IPS-NIHi7 (cell line): ENCODE data around the gene COPS9.
A peak's percentile ranks its signal among the peaks of the same experiment; 100 is the strongest.

Experiments used
- DNase-seq: peaks from one replicate; pipeline ENCODE4 v3.0.0; 2012; ENCODE audit warnings: mixed read lengths; ENCODE audit errors: extremely low spot score

Gene COPS9

GRCh38 chr2:240136013-240136670, at the start of gene COPS9:
TSS of gene COPS9 (minus strand) at chr2:240136305. CDS start at chr2:240136284, 21 bp downstream.
- peak; percentile 94 for DNase-seq

- DNase-seq: no peak
These were observed 48.6 kb upstream of the COPS9 start for GRCh38 chr2:240184656-240185055.

GRCh38 chr2:240183875-240184590, 47.9 kb upstream of the COPS9 start:
- DNase-seq: no peak

- DNase-seq: no peak
These were observed 47.1 kb upstream of the COPS9 start for GRCh38 chr2:240183006-240183874.

DNA sequence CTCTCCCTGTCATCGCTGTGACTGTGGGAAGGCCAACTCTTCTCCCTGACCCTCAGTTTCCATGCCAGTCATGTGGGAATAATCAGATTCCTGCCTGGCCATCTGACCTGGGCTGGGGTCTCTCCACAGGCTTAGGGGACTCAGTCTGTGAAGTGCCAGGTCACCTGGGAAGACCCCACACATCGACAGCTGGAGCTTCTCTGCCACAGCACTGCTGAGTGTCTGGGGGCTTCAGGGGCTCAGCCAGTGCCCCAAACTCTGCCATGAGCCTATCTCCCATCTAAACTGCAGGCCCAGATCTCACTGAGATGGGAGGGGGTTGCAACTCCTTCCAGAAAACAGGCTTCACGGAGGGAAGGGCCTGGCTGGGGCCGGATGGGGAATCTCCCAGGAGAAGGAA, 46.4 kb upstream of the COPS9 start:
- no peak for DNase-seq

DNA sequence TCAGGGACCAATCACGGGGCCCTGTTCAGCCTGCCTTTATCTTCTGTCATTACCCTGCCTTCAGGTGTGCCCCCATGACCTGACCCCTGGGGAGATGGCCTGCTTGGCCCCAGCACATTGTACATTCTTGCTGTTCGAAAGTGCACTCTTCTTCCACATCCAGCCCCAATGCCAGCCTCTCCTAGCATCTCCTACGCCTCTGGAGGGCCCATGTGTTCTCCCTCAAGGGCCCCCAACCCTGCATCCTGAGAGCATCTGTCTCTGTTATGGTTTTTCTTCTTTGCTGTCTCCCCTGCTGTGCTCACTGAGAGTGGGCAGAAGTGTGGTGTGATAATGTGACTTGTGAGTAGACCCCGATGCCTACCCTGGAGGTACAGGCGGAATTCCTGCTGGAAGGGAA, 45.9 kb upstream of the COPS9 start:
- DNase-seq: no peak

GRCh38 chr2:240179941-240180666, 44.0 kb upstream of the COPS9 start:
- DNase-seq: no peak

DNA sequence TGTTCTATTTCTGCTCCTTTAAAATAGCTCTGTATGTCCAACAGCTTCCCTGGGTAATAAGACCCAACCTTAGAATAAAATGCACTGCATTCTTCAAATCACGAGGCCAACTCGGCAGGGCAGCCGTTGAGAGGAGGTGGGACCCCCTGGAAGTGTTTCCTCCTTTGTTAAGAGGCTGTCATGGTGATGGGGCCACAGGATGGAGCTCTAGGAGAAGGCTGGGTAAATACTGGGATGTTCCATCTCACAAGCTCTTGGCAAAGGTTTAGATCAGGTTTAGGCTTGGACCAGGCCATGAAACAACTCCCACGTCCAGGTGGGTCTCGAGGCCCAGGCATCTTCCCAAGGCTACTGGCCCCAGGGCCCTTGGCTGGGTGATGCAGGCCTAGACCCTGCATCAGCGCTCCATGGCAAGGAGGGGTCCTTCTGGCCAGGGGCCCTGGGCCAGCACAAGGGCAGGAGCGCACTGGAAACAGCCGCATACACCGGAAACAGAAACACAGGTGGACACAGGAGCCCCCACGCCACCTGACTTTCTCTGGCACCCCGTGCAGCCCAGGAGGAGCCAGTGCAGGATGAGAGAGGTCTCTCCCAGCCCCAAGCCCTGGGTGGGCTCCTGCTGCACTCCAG, 43.2 kb upstream of the COPS9 start:
- no peak for DNase-seq

- DNase-seq: no peak
These were observed 42.5 kb upstream of the COPS9 start for GRCh38 chr2:240178564-240178963.

DNA sequence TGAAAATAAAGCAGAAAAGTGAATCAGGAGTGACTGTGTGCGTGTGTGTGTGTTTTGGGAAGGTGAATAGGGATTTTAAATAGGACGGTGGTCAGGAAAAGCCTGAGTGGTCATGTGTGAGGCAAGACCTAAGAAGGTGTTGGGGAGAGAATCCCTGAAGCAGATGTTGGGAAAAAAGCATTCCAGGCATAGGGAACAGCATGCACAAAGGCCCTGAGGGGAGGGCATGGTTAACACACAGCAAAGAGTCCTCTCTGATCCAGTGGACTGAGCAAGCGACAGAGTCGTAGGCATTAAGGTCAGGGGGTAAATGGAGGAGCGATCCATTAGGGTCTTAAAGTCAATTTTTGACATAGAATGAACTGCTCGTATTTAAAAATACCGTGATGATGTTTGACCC, 38.4 kb upstream of the COPS9 start:
- DNase-seq: no peak

DNA sequence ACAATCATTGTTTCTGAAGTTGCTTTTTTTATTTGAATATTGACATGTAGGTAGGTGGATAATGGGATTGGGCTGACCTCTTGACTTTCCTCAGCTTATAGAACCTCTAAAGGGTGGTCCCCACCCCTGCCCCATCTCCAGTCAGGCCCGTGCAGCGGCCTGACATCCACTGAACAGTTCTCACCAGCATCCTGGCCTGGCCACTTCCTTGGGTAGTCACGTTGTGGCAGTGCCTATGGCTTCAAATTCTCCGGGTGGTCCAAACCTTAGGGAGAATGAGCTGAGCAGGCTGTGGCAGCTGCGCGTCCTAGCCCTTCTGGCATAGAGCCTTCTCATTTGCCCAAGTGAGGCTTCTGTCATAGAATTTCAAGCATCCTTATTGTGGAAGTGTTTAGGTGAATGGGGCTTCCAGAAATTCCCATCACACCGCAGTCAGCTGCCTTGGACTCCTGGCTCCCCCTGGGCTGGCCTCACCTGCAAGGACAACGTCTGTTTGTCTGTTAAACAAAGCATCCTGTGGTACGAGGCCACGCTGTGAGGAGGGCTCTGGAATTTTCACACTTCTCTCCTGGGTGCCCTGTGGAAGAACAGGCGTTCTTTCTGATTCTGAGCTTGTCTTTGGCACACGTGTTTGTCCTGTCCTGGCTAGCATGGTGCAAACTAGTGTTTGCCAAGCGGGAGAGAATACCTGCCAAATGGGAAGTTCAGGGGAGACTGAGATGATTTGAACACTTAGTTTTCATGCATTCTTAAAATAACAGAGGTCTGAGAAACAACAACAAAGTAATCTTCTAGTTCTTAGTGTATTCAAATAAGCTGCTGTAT, 36.2 kb upstream of the COPS9 start:
- DNase-seq: no peak

DNA sequence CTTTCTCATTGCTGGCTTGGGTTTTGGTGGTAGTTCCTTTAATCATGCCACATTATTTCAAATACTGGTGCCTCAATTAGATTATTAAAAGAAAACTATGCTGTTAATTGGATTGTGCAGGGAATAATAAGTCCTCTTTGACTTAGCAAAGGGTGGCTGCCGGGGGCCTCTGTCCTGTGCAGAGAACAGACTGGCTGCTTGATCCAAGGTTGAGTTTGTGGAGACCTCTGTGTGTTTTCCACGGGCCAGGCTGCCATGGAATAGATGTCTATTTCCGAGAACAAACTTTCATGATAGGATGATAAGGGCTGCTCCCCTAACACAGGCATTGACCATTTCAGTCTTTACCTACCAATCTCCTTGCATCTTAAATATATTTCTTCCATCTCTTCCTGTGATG, 34.8 kb upstream of the COPS9 start:
- DNase-seq: no peak

DNA sequence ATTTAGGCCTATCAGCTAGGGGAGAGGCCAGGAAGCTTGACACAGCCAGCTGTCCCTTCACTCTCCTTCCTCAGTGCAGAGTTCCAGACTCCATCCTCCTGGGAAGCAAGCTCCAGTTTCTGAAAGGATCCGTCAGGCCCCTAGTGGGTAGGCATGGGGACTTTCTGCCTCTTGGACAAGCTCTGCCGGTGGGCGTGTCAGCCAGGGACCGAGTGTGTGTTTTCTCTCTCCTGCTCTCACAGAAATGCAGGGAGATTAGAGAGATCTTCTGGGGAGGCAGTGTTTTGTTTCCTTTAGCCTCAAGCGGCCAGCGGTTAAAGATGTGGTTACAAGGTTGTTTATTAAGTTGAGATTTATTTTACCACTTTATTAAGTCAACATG, 34.2 kb upstream of the COPS9 start:
- DNase-seq: no peak

- DNase-seq: no peak
These were observed 33.6 kb upstream of the COPS9 start for GRCh38 chr2:240169486-240170353.

- DNase-seq: no peak
These were observed 32.6 kb upstream of the COPS9 start for GRCh38 chr2:240168546-240169361.

DNA sequence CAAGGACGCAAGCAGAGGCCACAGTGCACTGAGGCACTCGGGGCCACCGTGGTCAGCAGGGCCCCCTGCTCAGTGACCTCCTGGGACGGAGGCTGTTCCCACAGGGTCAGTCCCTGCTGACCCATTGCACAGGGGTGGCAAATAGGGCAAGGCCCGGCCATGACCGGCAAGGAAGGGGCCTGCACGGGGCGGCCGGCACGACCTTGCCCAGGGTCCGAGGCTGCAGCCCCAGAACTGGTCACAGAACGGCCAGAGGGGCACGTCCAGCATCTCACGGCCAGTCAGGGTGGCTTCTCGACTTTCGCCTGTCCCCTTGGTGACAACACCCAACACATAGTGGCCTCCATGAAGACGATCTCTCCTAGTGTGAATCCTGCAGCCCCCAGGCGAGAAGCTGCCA, 31.9 kb upstream of the COPS9 start:
- DNase-seq: no peak

DNA sequence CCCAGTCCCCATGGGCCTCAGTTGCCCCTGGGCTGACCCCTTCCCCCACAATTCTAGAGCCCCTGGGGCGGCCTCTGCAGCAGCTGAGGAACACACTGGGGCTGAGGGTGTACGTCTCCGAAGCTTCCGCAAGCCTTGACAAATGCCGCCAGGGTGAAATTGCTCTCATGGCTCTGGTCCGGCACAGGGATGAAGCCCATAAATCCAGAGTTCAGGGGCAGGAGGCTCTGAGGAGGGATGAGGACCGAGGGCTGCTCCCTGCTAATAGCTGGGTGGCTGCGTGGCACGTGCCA, 31.4 kb upstream of the COPS9 start:
- no peak for DNase-seq

GRCh38 chr2:240166761-240167587, 30.9 kb upstream of the COPS9 start:
- no peak for DNase-seq
